GM18505 (cell line): ENCODE results near the gene AFF3.

ENCODE experiments used
- ATAC-seq: cut with Tn5 transposase; IDR thresholded peaks from one replicate; pipeline ENCODE4 v1.9.1; 2021; ENCODE audit not compliant: unreplicated experiment
- POLR2A ChIP-seq: IDR thresholded peaks from 4 replicates; pipeline ENCODE4 v1.6.1; 2011; ENCODE audit warnings: borderline replicate concordance; ENCODE audit not compliant: insufficient read depth, insufficient read length; ENCODE audit errors: extremely low read depth

Gene AFF3

DNA sequence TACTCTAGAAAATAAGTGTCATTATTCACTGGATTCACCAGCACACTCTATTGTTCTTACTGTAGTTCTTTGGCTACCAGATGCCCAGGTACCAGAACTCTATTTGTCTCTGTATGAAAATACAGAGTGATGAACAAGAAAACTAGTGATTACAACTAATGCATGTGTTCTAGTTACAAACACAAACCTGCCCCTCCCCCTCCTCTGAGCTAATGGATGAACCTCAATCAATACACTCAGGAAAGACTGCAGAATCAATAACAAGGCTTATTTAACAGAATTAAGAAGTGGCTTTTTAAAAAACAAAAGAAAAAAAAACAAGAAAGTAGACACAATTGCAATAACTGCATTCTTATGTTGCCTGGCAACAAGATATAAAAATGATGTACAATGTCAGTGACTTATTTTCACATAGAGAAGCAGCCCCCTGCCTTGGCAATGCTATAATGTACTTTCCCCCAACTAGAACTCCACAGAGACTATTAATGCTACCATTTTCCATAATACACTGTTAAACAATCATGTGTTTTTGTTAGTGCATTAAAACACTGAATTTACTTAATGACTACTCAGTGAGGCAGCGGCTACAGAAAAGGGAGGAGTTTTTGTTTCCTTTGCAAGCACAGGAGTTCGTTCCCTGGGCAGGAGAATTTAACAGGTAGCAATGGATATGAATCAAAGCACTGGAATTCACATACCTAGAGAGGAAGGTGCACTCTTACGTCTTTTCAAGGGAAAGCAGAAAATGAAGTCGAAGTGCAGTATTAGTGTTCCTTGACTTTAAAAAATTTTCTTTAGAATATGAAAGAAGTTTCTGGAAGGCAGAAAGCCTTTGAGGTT, 333.8 kb downstream of the AFF3 start:
- TF ChIP-seq POLR2A: no peak
- ATAC-seq: no peak

DNA sequence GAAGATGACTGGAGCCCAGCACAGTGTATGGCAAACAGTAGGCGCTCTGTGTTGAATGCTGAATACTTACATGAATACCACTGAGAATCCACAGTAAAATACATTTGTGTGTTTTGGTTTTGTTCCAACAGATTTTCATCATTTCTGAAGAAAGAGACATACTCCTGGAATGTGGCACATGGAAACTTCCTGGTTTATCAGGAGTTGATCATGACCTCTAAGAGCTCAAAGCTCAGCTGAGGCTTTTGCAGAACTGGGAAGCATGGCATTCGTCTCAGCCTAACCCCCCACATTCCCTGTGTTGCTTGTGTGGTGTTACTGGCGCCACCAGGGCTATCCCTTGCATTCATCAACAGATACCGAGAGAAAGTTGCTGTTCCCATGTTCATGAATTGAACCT, 335.6 kb downstream of the AFF3 start:
- TF ChIP-seq POLR2A: no peak

DNA sequence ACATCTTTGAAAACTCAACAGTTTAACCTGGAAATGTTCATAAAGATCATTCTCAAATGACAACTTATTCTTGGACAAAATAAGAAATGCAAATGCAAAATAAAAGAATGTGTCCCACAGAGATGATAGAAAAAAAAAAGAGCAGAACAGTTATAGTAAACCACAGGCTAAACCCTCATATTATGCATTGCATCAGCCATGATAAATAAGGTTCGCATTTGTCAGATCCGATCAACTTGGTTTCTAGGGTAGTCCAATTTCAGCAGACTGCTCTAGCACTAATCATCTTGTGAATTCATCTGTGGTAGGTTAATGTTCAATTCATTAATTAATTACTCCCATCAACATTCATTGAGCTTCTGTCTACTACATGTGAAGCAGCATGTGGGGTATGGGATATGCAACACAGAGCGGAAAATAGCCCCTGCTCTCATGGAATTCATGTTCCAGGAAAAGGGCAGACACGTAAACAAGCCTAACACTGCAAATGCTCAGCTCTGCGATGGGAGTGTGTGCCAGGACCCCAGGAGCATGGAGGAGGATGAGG, 336.4 kb downstream of the AFF3 start:
- no peak for ATAC-seq
- no peak for TF ChIP-seq POLR2A

More for the DNA sequence above, 335.6 kb downstream of the AFF3 start:
- no peak for ATAC-seq

DNA sequence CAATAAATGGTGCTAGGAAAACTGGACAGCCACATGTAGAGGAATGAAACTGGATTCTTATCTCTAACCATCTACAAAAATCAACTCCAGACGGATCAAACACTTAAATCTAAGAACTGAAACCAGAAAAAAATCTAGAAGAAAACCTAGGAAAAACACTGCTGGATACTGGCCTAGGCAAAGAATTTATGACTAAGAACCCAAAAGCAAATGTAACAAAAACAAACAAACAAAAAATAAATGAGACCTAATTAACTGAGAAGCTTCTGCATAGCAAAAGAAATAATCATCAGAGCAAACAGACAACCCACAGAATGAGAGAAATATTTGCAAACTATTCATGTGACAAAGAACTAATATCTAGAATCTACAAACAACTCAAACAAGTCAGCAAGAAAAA, 338.5 kb downstream of the AFF3 start:
- no peak for ATAC-seq

DNA sequence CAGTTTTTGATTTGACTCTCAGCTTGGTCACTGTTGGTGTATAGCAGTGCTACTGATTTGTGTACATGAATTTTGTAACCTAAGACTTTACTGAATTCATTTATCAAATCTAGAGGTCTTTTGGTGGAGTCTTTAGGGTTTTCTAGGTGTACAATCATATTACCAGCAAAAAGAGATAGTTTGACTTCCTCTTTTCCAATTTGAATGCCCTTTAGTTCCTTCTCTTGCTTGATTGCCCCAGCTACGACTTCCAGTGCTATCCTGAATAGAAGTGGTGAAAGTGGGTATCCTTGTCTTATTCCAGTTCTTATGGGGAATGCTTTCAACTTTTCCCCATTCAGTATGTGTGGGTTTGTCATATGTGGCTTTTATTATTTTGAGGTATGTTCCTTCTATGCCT, 339.7 kb downstream of the AFF3 start:
- no peak for TF ChIP-seq POLR2A
- no peak for ATAC-seq

More for the DNA sequence above, 338.5 kb downstream of the AFF3 start:
- TF ChIP-seq POLR2A: no peak

DNA sequence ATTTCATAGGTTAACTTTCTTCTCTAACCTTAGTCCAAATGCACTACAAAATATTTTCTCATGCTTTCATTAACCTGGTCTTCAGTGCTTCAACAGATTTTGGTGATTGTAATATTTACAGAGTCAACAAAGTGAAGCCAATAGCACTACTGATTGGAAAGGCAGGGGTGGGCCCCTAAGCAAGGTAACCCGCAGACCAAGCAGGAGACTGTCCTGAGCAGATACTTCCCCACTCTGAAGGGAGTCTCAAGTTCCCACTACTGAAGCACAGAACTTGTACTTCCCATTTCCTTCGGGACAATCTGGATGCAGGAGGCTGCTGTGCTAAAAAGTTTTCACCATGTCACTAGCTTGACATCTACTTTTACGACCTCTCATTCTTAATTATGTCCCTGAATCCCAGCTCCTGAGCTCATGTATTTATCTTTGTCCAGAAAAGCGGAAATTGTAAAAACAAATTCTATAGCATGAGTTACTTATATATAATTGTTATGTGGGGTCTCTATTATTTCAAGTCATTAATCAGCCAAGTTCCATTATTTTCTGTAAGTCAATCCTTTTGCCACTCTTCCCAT, 341.0 kb downstream of the AFF3 start:
- no peak for ATAC-seq
- no peak for TF ChIP-seq POLR2A

DNA sequence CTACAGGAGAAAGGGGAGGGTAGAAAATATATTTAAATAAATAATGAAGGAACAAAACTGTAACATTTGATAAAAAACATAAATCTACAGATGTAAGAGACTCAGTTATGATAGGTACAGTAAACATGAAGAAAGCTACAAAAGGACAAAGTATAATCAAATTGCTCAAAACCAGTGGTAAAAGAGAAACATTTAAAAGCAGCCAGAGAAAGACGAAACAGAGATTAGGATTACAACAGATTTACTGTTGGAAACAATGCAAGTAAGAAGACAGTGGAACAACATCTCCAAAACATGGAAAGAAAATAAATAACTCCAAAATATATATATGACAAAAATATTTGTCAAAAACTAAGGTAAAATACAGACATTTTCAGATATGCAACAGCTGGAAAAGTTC, 344.9 kb downstream of the AFF3 start:
- no peak for ATAC-seq
- no peak for TF ChIP-seq POLR2A

DNA sequence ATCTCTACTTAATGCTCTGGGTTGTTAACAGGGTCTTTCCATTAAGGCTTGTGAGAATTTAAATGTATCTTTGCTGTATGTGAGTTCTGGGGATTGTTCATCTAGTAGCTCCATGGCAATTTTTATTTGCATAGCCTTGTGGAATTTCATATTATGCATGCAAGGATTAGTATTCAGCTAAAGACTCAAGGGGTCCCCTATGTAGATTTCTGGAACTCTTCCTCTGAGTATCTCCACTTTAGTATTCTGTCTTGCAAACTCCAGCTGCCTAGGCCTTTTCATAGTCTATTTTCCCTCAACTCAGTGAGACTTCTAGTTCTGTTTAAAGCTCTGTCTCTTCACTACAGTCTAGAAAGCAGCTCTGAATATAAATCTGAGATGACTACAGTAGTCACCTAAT, 348.0 kb downstream of the AFF3 start:
- no peak for TF ChIP-seq POLR2A
- ATAC-seq: no peak

DNA sequence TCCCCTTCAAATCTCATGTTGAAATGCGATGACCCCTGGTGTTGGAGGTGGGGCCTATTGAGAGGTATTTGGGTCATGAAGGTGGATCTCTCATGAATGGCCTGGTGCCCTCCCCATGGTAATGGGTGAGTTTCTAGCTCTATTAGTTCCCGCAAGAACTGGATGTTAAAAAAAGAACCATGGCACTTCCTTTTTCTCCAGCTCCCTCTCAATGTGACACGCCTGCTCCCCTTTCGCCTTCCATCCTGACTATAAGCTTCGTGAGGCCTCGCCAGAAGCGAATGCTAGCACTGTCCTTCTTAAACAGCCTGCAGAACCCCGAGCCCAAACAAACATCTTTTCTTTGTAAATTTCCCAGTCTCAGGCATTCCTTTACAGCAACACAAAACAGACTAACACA, 349.4 kb downstream of the AFF3 start:
- ATAC-seq: no peak
- TF ChIP-seq POLR2A: no peak

DNA sequence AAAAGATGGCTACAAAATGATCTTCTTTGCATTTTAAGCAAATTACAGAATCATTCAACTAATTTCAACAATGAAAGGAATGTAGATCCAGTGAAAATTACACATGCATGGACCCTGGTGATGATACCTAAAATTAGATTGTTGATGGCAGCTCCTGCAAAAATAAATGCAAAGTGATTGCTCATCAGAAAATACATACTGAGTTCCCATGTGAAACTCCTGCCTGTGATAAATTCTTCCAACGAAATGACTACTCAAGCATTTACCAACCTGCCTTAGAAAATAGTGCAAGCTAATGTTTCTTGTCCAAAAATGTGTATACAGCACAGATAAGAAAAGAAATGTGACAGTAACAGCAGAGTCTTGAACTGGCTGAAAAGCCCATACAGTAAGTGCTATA, 352.5 kb downstream of the AFF3 start:
- TF ChIP-seq POLR2A: no peak
- ATAC-seq: no peak

DNA sequence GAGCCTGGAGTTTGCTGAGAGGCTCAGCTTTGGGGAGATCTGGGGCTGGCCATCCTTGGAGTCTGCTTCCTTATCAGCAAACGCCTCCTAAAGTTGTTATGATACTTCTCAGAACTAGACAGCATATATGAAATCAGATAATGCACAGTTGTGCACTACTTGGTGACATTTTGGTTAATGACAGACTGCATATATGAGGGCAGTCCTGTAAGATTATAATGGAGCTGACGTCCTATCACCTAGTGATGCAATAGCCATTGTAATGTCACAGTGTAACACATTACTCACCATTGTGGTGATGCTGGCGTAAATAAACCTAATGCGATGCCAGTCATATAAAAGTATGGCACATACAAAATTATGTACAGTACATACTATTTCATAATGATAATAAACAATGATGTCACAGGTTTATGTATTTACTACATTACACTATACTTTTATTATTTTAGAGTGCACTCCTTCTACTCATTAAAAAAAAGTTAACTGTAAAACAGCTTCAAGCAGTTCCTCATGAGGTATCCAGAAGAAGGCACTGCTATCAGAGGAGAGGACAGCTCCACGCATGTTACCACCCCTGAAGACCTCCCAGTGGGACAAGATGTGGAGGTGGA, 354.5 kb downstream of the AFF3 start:
- TF ChIP-seq POLR2A: no peak
- no peak for ATAC-seq

DNA sequence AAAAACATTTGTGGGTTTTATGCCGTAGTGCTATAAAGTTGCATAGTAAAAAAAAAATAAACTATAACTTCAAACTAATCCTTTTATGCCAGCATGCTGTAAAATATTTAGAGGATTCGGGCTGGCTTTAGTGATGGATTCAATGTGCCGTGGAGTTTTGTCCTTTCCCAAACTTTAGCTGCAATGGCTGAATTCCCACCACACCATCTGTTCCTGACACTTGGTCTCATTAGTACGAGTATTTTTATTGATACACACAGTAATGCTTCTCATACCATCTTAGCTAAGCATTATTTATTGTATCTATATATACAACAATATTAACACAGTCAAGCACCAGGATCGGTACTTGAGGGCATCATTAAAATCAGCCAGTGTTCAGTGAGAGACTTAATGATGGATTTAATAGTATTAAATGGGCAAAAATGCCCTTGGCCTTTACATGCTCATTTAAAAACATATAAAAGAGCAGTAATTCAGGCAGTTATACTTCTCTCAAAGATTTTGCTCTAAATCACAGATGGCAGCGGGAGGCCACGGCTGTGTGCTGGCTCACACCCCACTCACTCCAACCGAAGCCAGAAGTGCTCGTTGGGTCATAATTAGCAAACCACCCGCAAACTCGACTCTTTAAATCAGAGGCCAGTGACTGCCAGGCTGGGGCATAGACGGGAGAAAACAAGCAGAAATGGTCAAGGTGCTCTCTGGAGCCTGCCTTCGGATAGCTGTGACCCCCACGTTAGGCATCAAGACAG, 355.6 kb downstream of the AFF3 start:
- no peak for ATAC-seq
- no peak for TF ChIP-seq POLR2A

DNA sequence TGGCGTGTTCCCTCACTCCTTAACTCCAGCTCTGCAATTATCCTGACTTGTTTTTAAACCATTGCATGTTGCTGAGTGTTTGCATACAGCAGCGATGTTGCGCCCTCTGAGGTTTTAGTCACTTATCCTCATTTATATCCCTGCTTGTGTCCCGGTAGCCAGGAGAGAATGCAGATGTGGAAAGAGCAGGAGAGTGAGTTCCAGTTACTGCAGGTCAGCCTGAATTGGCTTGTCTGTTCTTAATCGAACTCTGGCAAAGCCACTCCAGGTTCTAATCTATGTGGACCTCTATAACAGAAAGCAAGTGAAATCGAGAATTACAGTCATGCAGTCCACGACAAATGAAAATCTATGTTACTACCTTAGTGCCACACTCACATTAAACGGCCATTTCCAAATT, 357.4 kb downstream of the AFF3 start:
- TF ChIP-seq POLR2A: no peak

More for the DNA sequence above, 357.4 kb downstream of the AFF3 start:
- ATAC-seq: no peak
